GM10847 (cell line): ENCODE results near the gene S100A8.

Experiments
- POLR2A ChIP-seq: IDR thresholded peaks from 2 replicates; pipeline ENCODE4 v1.6.1; 2011; ENCODE audit not compliant: insufficient read length; ENCODE audit errors: extremely low read depth

Gene S100A8

GRCh38 chr1:153397051-153397923, 6.4 kb upstream of the S100A8 start:
- no peak for TF ChIP-seq POLR2A

GRCh38 chr1:153396461-153396860, 5.6 kb upstream of the S100A8 start:
- no peak for TF ChIP-seq POLR2A

- TF ChIP-seq POLR2A: no peak
These were observed 4.9 kb upstream of the S100A8 start for GRCh38 chr1:153395776-153396175.

GRCh38 chr1:153395136-153395685, 4.3 kb upstream of the S100A8 start:
- no peak for TF ChIP-seq POLR2A

GRCh38 chr1:153394391-153394790, 3.5 kb upstream of the S100A8 start:
- TF ChIP-seq POLR2A: no peak

- no peak for TF ChIP-seq POLR2A
These were observed 3.1 kb upstream of the S100A8 start for GRCh38 chr1:153393926-153394325.

- no peak for TF ChIP-seq POLR2A
These were observed 1.9 kb upstream of the S100A8 start for GRCh38 chr1:153392822-153393221.

GRCh38 chr1:153392258-153392657, 1.4 kb upstream of the S100A8 start:
- no peak for TF ChIP-seq POLR2A

- no peak for TF ChIP-seq POLR2A
These were observed 647 bp downstream of the S100A8 start for GRCh38 chr1:153389973-153390879.

- no peak for TF ChIP-seq POLR2A
These were observed 1.5 kb downstream of the S100A8 start for GRCh38 chr1:153389401-153389800.

GRCh38 chr1:153387785-153388184, 3.1 kb downstream of the S100A8 start:
- TF ChIP-seq POLR2A: no peak

GRCh38 chr1:153387001-153387400, 3.9 kb downstream of the S100A8 start:
- no peak for TF ChIP-seq POLR2A

GRCh38 chr1:153386500-153386901, 4.4 kb downstream of the S100A8 start:
- no peak for TF ChIP-seq POLR2A

- no peak for TF ChIP-seq POLR2A
These were observed 5.8 kb downstream of the S100A8 start for GRCh38 chr1:153384958-153385580.

GRCh38 chr1:153380711-153381110, 10.2 kb downstream of the S100A8 start:
- no peak for TF ChIP-seq POLR2A

GRCh38 chr1:153379591-153379990, 11.3 kb downstream of the S100A8 start:
- TF ChIP-seq POLR2A: no peak

GRCh38 chr1:153375511-153375910, 15.4 kb downstream of the S100A8 start, which contains the start of gene S100A12:
Gene S100A12 (minus strand): TSS chr1:153375621. CDS start chr1:153374592, 1,029 bp downstream.
- TF ChIP-seq POLR2A: no peak
